ENCODE data around the gene OGFRL1. TPM values are rescaled to one million over a fixed set of nuclear protein-coding genes. Genes with fewer than 3 reads are reported as not detected.

OGFRL1 gene
- total and polyA plus RNA-seq, 2 of the 4 experiments (the other 2 are of a cell fraction), result 5.4 to 5.7 TPM

DNA sequence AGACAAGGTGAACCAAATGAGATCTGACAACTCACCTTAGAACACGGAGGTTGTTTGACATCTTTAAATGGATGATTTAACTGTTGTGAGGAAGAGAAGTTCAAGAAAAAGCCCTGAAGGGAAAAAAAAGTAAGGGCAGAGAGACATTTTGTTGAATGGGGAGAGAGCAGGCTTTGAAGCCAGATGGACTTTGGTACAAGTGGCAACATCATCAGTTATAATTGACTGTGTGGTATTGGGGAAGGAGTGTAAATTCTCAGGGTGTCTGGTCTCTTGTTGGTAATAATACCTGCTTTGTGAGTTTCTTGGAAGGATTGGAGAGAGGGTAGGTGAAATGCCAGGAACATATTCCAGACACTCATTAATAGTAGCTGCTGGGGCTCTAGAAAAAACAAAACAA is 21.6 kb downstream of the OGFRL1 start:
- Histone ChIP-seq H3K4me3 (ENCODE audit: insufficient read depth, low read depth, low read length) (no peak overlapping the region), H3K9me3 (ENCODE audit: control insufficient read depth, insufficient read depth, low read length) (no peaks in the 10 kb centered on the region), H2AK5ac (ENCODE audit: low read depth, low read length) (no peak overlapping the region), H3K14ac (replicated peaks; ENCODE audit: low read depth, low read length) (no peak overlapping the region), H3K9me1 (ENCODE audit: insufficient read depth, low read length) (0 out of 2 replicates have a peak, but pooled peaks cover 2% of the 10 kb centered on the region), H2AFZ (replicated peaks; ENCODE audit: low read length, poor library complexity) (no peak overlapping the region), H2BK20ac (ENCODE audit: low read depth, low read length) (no peak overlapping the region), H4K91ac (ENCODE audit: insufficient read depth, low read depth, low read length) (no peak overlapping the region), H3K56ac (ENCODE audit: extremely low read depth, insufficient read depth, low read length) (no peak overlapping the region), H4K8ac (ENCODE audit: low read depth in 2 of 2, low read length in 2 of 2) (no peak overlapping the region), H3K4me2 (ENCODE audit: low read depth, low read length) (no peak overlapping the region), H3K79me1 (ENCODE audit: low read depth in 1 of 2, low read length in 2 of 2) (peaks cover 0 to 3% of the 10 kb centered on the region in 2 experiments; a peak in 1 of 4 replicates), H3K27ac (ENCODE audit: insufficient read depth, low read length) (no peak overlapping the region), H3K36me3 (ENCODE audit: control insufficient read depth, insufficient read depth, low read length) (no peaks in the 10 kb centered on the region), H4K5ac (ENCODE audit: low read depth, low read length) (no peak overlapping the region), H3K23ac (ENCODE audit: low read depth, low read length) (no peak overlapping the region), H3K9ac (ENCODE audit: low read depth, low read length) (no peak overlapping the region), H4K20me1 (ENCODE audit: insufficient read depth, low read length) (no peaks in the 10 kb centered on the region), H3K18ac (ENCODE audit: low read depth, low read length) (no peak overlapping the region), H3K4me1 (ENCODE audit: control insufficient read depth, insufficient read depth, low read length) (no peaks in the 10 kb centered on the region), H3K27me3 (ENCODE audit: control insufficient read depth, insufficient read depth, low read length) (no peaks in the 10 kb centered on the region), H2BK15ac (ENCODE audit: low read depth, low read length) (no peak overlapping the region), H3K4ac (ENCODE audit: low read depth, low read length) (no peak overlapping the region), H2AK9ac (replicated peaks; ENCODE audit: low read depth, low read length, poor library complexity) (no peak overlapping the region), H2BK5ac (ENCODE audit: low read depth, low read length, poor library complexity, severe bottlenecking) (no peak overlapping the region), H2BK120ac (ENCODE audit: low read depth, low read length) (no peak overlapping the region)
- no peak for ATAC-seq (ENCODE audit: low read depth)
- DNase-seq, result no peak
- no TSS peak for BruUV-seq (replicated peaks)
- intact Hi-C loops (cut with micrococcal nuclease) (no loop called here), dilution Hi-C loops (cut with HindIII; ENCODE audit: low sequenced_read_pairs, unreplicated experiment) (no loop called here), in situ Hi-C loops (cut with MboI; ENCODE audit: low sequenced_read_pairs) (no loop called here)
- TF ChIP-seq SMC3 (IDR thresholded peaks at IDR 0.05; ENCODE audit: low read depth, low read length) (no peak), FOS (IDR thresholded peaks at IDR 0.05; ENCODE audit: low read depth, low read length) (no peak), NFE2L2 (IDR thresholded peaks at IDR 0.05; ENCODE audit: low read depth, low read length) (no peak), RAD21 (IDR thresholded peaks at IDR 0.05; ENCODE audit: low read length) (no peak), RFX5 (IDR thresholded peaks at IDR 0.05; ENCODE audit: low read depth, low read length) (no peak), CTCF (conservative IDR thresholded peaks at IDR 0.05; ENCODE audit: low read depth, low read length) (no peak), CEBPB (IDR thresholded peaks at IDR 0.05; ENCODE audit: low read depth, low read length) (no peak), BHLHE40 (IDR thresholded peaks at IDR 0.05; ENCODE audit: low read depth, low read length) (no peak), MAFK (IDR thresholded peaks at IDR 0.05; ENCODE audit: low read depth, low read length) (no peak)
- TF ChIP-seq, protein P1, sequence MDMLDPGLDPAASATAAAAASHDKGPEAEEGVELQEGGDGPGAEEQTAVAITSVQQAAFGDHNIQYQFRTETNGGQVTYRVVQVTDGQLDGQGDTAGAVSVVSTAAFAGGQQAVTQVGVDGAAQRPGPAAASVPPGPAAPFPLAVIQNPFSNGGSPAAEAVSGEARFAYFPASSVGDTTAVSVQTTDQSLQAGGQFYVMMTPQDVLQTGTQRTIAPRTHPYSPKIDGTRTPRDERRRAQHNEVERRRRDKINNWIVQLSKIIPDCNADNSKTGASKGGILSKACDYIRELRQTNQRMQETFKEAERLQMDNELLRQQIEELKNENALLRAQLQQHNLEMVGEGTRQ (IDR thresholded peaks at IDR 0.05; ENCODE audit: low read depth, low read length), result no peak
- TF ChIP-seq, protein P2, sequence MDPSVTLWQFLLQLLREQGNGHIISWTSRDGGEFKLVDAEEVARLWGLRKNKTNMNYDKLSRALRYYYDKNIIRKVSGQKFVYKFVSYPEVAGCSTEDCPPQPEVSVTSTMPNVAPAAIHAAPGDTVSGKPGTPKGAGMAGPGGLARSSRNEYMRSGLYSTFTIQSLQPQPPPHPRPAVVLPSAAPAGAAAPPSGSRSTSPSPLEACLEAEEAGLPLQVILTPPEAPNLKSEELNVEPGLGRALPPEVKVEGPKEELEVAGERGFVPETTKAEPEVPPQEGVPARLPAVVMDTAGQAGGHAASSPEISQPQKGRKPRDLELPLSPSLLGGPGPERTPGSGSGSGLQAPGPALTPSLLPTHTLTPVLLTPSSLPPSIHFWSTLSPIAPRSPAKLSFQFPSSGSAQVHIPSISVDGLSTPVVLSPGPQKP (IDR thresholded peaks at IDR 0.05; ENCODE audit: borderline replicate concordance, low read depth, low read length), result no peak
- WGBS, 2 experiments (ENCODE audit: extremely low coverage in 2 of 2, insufficient read length in 1 of 2), result 67% methylated on average over 1 of the region's 1 CpG; no CpG with 5 or more reads in 1 of the 2 experiments
- POLR2A ChIA-PET (ENCODE audit: unreplicated experiment), result no interaction called here
- CTCF ChIA-PET, result interaction anchor here (0.7 kb wide), 1 partner anchor 115 kb away, joined by 3 read pairs; no protein-coding TSS in a partner anchor
